ENCODE measurements around the gene GPX1. TPM values are rescaled to one million over a fixed set of nuclear protein-coding genes. Genes with fewer than 3 reads are reported as not detected.
"Not testable (repeated sequence)": the region's sequence is repeated elsewhere in the genome, so short reads cannot be mapped to it uniquely, and the experiment has no call there.

GPX1 gene
- total RNA-seq, result 100 to 1,000 TPM; 230 to 235 TPM
- long read RNA-seq, transcript GPX1-202 (2 exons, 1,151 nt), result major isoform, 18 of 21 reads
- long read RNA-seq, partial matches to known transcripts, result 0 of 21 reads
- long read RNA-seq, other reads (novel, unspliced or antisense), result 0 of 21 reads

GRCh38 chr3:49358217-49358883 is at the start of gene GPX1:
GPX1 (minus strand) TSS chr3:49358353; CDS start chr3:49358278, 75 bp downstream.
- intact Hi-C loops (cut with DNase I), result loop anchor here in 1 of 2 donors (10.0 kb wide), 1 partner anchor 56 kb away; the partner anchor contains the start of genes RHOA and TCTA
- ATAC-seq (peak; percentile 95 to 97), DNase-seq (peak; percentile 98)

- ATAC-seq, result no peak
- intact Hi-C loops (cut with DNase I), result no loop called here
- DNase-seq, result no peak
These were observed 48.7 kb upstream of the GPX1 start for GRCh38 chr3:49406571-49407565.

GRCh38 chr3:49405570-49405969 is 47.4 kb upstream of the GPX1 start:
- ATAC-seq; intact Hi-C loops (cut with DNase I); DNase-seq: not testable (repeated sequence)

- ATAC-seq (no peak), DNase-seq (no peak)
- intact Hi-C loops (cut with DNase I), result no loop called here
These were observed 45.7 kb upstream of the GPX1 start for GRCh38 chr3:49403891-49404290.

- intact Hi-C loops (cut with DNase I), result no loop called here
- no peak for ATAC-seq
- no peak for DNase-seq
These were observed 43.6 kb upstream of the GPX1 start for GRCh38 chr3:49401766-49402165.

GRCh38 chr3:49399461-49399860 is 41.3 kb upstream of the GPX1 start:
- intact Hi-C loops (cut with DNase I), result no loop called here
- ATAC-seq, result no peak
- DNase-seq, result no peak

- ATAC-seq, result peak; percentile 67 to 80
- intact Hi-C loops (cut with DNase I), result no loop called here
- no peak for DNase-seq
These were observed 39.3 kb upstream of the GPX1 start for GRCh38 chr3:49397470-49397869.

- not testable (repeated sequence) for DNase-seq, ATAC-seq
These were observed 33.2 kb upstream of the GPX1 start for GRCh38 chr3:49391310-49391709.

GRCh38 chr3:49389297-49389696 is 31.1 kb upstream of the GPX1 start:
- DNase-seq, result no peak
- intact Hi-C loops (cut with DNase I), result no loop called here
- no peak for ATAC-seq

More at GRCh38 chr3:49391310-49391709, 33.2 kb upstream of the GPX1 start:
- intact Hi-C loops (cut with DNase I), result not testable (repeated sequence)

GRCh38 chr3:49388289-49388820 is 30.2 kb upstream of the GPX1 start:
- intact Hi-C loops (cut with DNase I), result no loop called here
- DNase-seq, result no peak
- ATAC-seq, result no peak

GRCh38 chr3:49387721-49388120 is 29.6 kb upstream of the GPX1 start:
- no peak for DNase-seq
- intact Hi-C loops (cut with DNase I), result no loop called here
- no peak for ATAC-seq

GRCh38 chr3:49386056-49386756 is 28.1 kb upstream of the GPX1 start:
- no peak for ATAC-seq
- no peak for DNase-seq
- intact Hi-C loops (cut with DNase I), result no loop called here

- no peak for DNase-seq
- intact Hi-C loops (cut with DNase I), result no loop called here
- ATAC-seq, result no peak
These were observed 27.5 kb upstream of the GPX1 start for GRCh38 chr3:49385617-49386016.

GRCh38 chr3:49383387-49383786 is 25.2 kb upstream of the GPX1 start:
- ATAC-seq (no peak), DNase-seq (no peak)
- intact Hi-C loops (cut with DNase I), result no loop called here

- DNase-seq, result peak; percentile 51
- intact Hi-C loops (cut with DNase I), result no loop called here
These were observed 20.2 kb upstream of the GPX1 start for GRCh38 chr3:49378249-49378895.

GRCh38 chr3:49377483-49377882 is 19.3 kb upstream of the GPX1 start:
- DNase-seq, result no peak
- ATAC-seq, result peak in 1 of 2 donors; percentile 30
- intact Hi-C loops (cut with DNase I), result no loop called here

More at GRCh38 chr3:49378249-49378895, 20.2 kb upstream of the GPX1 start:
- peak; percentile 67 to 88 for ATAC-seq

- intact Hi-C loops (cut with DNase I), result no loop called here
- DNase-seq (no peak), ATAC-seq (no peak)
These were observed 13.8 kb upstream of the GPX1 start for GRCh38 chr3:49371946-49372345.

- DNase-seq (no peak), ATAC-seq (no peak)
- intact Hi-C loops (cut with DNase I), result no loop called here
These were observed 12.6 kb upstream of the GPX1 start for GRCh38 chr3:49370585-49371290.
